GM12873 (cell line): ENCODE data around the gene ZNF503.
A peak's percentile ranks its signal among the peaks of the same experiment; 100 is the strongest.

ENCODE experiments used
- CTCF ChIP-seq: IDR thresholded peaks from 2 replicates; pipeline ENCODE4 v1.5.1; 2012; ENCODE audit warnings: low read depth, mild to moderate bottlenecking, moderate library complexity, low read length, control low read depth; ENCODE audit not compliant: insufficient read depth; ENCODE audit errors: missing control alignments

Gene ZNF503

GRCh38 chr10:75400163-75400770 is 1.3 kb downstream of the ZNF503 start:
- TF ChIP-seq CTCF: no peak

- peak; percentile 53 for TF ChIP-seq CTCF
Observed at GRCh38 chr10:75399461-75400162, 2.0 kb downstream of the ZNF503 start.

GRCh38 chr10:75398692-75399460 is 2.7 kb downstream of the ZNF503 start:
- no peak for TF ChIP-seq CTCF

GRCh38 chr10:75398200-75398691 is 3.3 kb downstream of the ZNF503 start:
- TF ChIP-seq CTCF: no peak

- no peak for TF ChIP-seq CTCF
Observed at GRCh38 chr10:75397496-75398199, 3.9 kb downstream of the ZNF503 start.

GRCh38 chr10:75396631-75397495 is 4.7 kb downstream of the ZNF503 start:
- no peak for TF ChIP-seq CTCF
